DND-41 (cell line): ENCODE data around the gene AP2A1.

Experiments used
- EZH2 ChIP-seq: IDR thresholded peaks from 3 replicates; pipeline ENCODE4 v1.6.1; 2012; ENCODE audit warnings: borderline replicate concordance, low read depth, mild to moderate bottlenecking, moderate library complexity, low read length, inconsistent platforms; ENCODE audit not compliant: severe bottlenecking
- TF ChIP-seq, protein P1 (sequence below): IDR thresholded peaks from 2 replicates; pipeline ENCODE4 v1.5.1; 2012; ENCODE audit warnings: borderline replicate concordance, low read length, moderate library complexity, mild to moderate bottlenecking; ENCODE audit not compliant: poor library complexity, severe bottlenecking; ENCODE audit errors: extremely low read depth

DNA sequence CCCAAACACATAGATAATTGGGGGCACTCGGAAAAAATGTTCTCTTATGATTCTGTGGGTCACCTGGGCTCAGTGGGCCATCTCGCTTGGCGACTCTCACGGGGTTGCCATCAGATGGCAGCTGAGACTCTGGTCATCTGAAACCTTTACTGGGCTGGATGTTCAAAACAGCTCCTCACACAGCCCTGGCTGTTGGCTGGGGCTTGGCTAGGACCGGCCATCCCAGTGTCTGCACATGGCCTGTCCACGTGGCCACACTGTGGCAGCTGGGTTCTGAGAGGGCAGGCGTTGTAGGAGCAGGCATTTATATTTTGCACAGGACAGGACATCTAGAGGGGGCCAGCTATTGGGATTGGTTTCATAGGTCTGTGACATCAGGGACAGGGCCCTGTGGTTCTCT lies 66.8 kb downstream of the AP2A1 start:
- TF ChIP-seq EZH2, result no peak
- TF ChIP-seq, protein P1, sequence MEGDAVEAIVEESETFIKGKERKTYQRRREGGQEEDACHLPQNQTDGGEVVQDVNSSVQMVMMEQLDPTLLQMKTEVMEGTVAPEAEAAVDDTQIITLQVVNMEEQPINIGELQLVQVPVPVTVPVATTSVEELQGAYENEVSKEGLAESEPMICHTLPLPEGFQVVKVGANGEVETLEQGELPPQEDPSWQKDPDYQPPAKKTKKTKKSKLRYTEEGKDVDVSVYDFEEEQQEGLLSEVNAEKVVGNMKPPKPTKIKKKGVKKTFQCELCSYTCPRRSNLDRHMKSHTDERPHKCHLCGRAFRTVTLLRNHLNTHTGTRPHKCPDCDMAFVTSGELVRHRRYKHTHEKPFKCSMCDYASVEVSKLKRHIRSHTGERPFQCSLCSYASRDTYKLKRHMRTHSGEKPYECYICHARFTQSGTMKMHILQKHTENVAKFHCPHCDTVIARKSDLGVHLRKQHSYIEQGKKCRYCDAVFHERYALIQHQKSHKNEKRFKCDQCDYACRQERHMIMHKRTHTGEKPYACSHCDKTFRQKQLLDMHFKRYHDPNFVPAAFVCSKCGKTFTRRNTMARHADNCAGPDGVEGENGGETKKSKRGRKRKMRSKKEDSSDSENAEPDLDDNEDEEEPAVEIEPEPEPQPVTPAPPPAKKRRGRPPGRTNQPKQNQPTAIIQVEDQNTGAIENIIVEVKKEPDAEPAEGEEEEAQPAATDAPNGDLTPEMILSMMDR, result no peak
